ENCODE measurements around the gene ANKRD45.
"Not testable (repeated sequence)": the region's sequence is repeated elsewhere in the genome, so short reads cannot be mapped to it uniquely, and the experiment has no call there.

The ANKRD45 gene

GRCh38 chr1:173660306-173660705 lies 9.3 kb downstream of the ANKRD45 start:
- no peak overlapping the region for H3K27ac ChIP-seq (ENCODE audit: low read depth, low read length)
- TF ChIP-seq CTCF (IDR thresholded peaks at IDR 0.05; ENCODE audit: low read depth, low read length, poor library complexity, severe bottlenecking) (no peak), EZH2phosphoT487 (IDR thresholded peaks at IDR 0.05; ENCODE audit: borderline replicate concordance, low read length) (no peak)

GRCh38 chr1:173648880-173649605 lies 20.6 kb downstream of the ANKRD45 start:
- no peaks in the 10 kb centered on the region for H3K4me1 ChIP-seq (ENCODE audit: control insufficient read depth, low read length)
- no peaks in the 10 kb centered on the region for H3K9me3 ChIP-seq (ENCODE audit: control insufficient read depth, insufficient read depth, low read length)
- no peak overlapping the region for H3K4me3 ChIP-seq (ENCODE audit: low read length)
- no peaks in the 10 kb centered on the region for H4K20me1 ChIP-seq (ENCODE audit: control insufficient read depth, insufficient read depth, low read depth, low read length)
- no peak overlapping the region for H3K27ac ChIP-seq (ENCODE audit: low read depth, low read length)
- no peak overlapping the region for H3K4me2 ChIP-seq (ENCODE audit: low read length)
- no peaks in the 10 kb centered on the region for H3K79me2 ChIP-seq (ENCODE audit: control insufficient read depth, low read length)
- no peaks in the 10 kb centered on the region for H3K36me3 ChIP-seq (ENCODE audit: control insufficient read depth, low read length)
- H3F3A ChIP-seq (ENCODE audit: control insufficient read depth, insufficient read depth): no peaks in the 10 kb centered on the region
- H3K27me3 ChIP-seq (ENCODE audit: control insufficient read depth, low read length): no peaks in the 10 kb centered on the region
- H3K9me2 ChIP-seq (replicated peaks; ENCODE audit: control insufficient read depth, low read length): no peaks in the 10 kb centered on the region
- TF ChIP-seq CTCF (IDR thresholded peaks at IDR 0.05; ENCODE audit: low read depth, low read length, poor library complexity, severe bottlenecking) (no peak), EZH2phosphoT487 (IDR thresholded peaks at IDR 0.05; ENCODE audit: borderline replicate concordance, low read length) (no peak)

More at GRCh38 chr1:173660306-173660705, 9.3 kb downstream of the ANKRD45 start:
- Histone ChIP-seq H4K20me1 (ENCODE audit: control insufficient read depth, insufficient read depth, low read depth, low read length) (no peaks in the 10 kb centered on the region), H3K27me3 (ENCODE audit: control insufficient read depth, low read length) (no peaks in the 10 kb centered on the region), H3F3A (ENCODE audit: control insufficient read depth, insufficient read depth) (no peaks in the 10 kb centered on the region), H3K9me2 (replicated peaks; ENCODE audit: control insufficient read depth, low read length) (no peaks in the 10 kb centered on the region), H3K4me3 (ENCODE audit: low read length) (no peak overlapping the region), H3K4me2 (ENCODE audit: low read length) (no peak overlapping the region), H3K36me3 (ENCODE audit: control insufficient read depth, low read length) (no peaks in the 10 kb centered on the region), H3K4me1 (ENCODE audit: control insufficient read depth, low read length) (no peaks in the 10 kb centered on the region), H3K79me2 (ENCODE audit: control insufficient read depth, low read length) (no peaks in the 10 kb centered on the region), H3K9me3 (ENCODE audit: control insufficient read depth, insufficient read depth, low read length) (no peaks in the 10 kb centered on the region)

- no peaks in the 10 kb centered on the region for H4K20me1 ChIP-seq (ENCODE audit: control insufficient read depth, insufficient read depth, low read depth, low read length)
- TF ChIP-seq EZH2phosphoT487 (IDR thresholded peaks at IDR 0.05; ENCODE audit: borderline replicate concordance, low read length) (no peak), CTCF (IDR thresholded peaks at IDR 0.05; ENCODE audit: low read depth, low read length, poor library complexity, severe bottlenecking) (no peak)
- H3K27ac ChIP-seq (ENCODE audit: low read depth, low read length): no peak overlapping the region
- H3K9me2 ChIP-seq (replicated peaks; ENCODE audit: control insufficient read depth, low read length): no peaks in the 10 kb centered on the region
- no peaks in the 10 kb centered on the region for H3K36me3 ChIP-seq (ENCODE audit: control insufficient read depth, low read length)
- no peaks in the 10 kb centered on the region for H3F3A ChIP-seq (ENCODE audit: control insufficient read depth, insufficient read depth)
- no peaks in the 10 kb centered on the region for H3K4me1 ChIP-seq (ENCODE audit: control insufficient read depth, low read length)
- H3K9me3 ChIP-seq (ENCODE audit: control insufficient read depth, insufficient read depth, low read length): no peaks in the 10 kb centered on the region
- no peaks in the 10 kb centered on the region for H3K79me2 ChIP-seq (ENCODE audit: control insufficient read depth, low read length)
- H3K4me3 ChIP-seq (ENCODE audit: low read length): no peak overlapping the region
- no peaks in the 10 kb centered on the region for H3K27me3 ChIP-seq (ENCODE audit: control insufficient read depth, low read length)
- H3K4me2 ChIP-seq (ENCODE audit: low read length): no peak overlapping the region
Observed at GRCh38 chr1:173646656-173647055, 23.0 kb downstream of the ANKRD45 start.

GRCh38 chr1:173642450-173643139 lies 27.1 kb downstream of the ANKRD45 start:
- not testable (repeated sequence) for H3K9me2 ChIP-seq (replicated peaks; ENCODE audit: control insufficient read depth, low read length); H3K4me3 ChIP-seq (ENCODE audit: low read length); H3K27me3 ChIP-seq (ENCODE audit: control insufficient read depth, low read length); H3K27ac ChIP-seq (ENCODE audit: low read depth, low read length); H3K9me3 ChIP-seq (ENCODE audit: control insufficient read depth, insufficient read depth, low read length); H3K4me1 ChIP-seq (ENCODE audit: control insufficient read depth, low read length); H3F3A ChIP-seq (ENCODE audit: control insufficient read depth, insufficient read depth); H3K4me2 ChIP-seq (ENCODE audit: low read length); H3K36me3 ChIP-seq (ENCODE audit: control insufficient read depth, low read length); H4K20me1 ChIP-seq (ENCODE audit: control insufficient read depth, insufficient read depth, low read depth, low read length); H3K79me2 ChIP-seq (ENCODE audit: control insufficient read depth, low read length)
